ENCODE results near the gene ATL1.

DNA sequence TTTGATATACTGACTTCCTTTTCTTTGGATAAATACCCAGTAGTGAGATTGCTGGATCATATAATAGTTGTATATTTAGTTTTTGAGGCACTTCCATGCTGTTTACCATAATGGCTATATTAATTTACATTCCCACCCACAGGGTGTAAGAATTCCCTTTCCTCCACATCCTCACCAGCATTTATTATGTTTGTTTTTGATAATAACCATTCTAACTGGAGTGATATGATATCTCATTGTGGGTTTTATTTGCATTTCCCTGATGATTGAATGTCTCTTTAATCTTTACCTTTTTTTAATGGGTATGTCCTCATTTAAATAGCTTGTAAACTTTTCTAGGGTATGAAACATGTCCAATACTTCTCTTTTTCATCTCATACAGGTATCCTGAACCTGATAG lies 119.7 kb downstream of the ATL1 start:
- TF ChIP-seq EP300 (IDR thresholded peaks at IDR 0.05) (no peak), POLR2A (IDR thresholded peaks at IDR 0.05) (no peak)
- TF ChIP-seq, protein P1, sequence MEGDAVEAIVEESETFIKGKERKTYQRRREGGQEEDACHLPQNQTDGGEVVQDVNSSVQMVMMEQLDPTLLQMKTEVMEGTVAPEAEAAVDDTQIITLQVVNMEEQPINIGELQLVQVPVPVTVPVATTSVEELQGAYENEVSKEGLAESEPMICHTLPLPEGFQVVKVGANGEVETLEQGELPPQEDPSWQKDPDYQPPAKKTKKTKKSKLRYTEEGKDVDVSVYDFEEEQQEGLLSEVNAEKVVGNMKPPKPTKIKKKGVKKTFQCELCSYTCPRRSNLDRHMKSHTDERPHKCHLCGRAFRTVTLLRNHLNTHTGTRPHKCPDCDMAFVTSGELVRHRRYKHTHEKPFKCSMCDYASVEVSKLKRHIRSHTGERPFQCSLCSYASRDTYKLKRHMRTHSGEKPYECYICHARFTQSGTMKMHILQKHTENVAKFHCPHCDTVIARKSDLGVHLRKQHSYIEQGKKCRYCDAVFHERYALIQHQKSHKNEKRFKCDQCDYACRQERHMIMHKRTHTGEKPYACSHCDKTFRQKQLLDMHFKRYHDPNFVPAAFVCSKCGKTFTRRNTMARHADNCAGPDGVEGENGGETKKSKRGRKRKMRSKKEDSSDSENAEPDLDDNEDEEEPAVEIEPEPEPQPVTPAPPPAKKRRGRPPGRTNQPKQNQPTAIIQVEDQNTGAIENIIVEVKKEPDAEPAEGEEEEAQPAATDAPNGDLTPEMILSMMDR (IDR thresholded peaks at IDR 0.05), result no peak

Measured in sigmoid colon (tissue), 4 donors.